GM10266 (cell line): ENCODE measurements around the gene RNF213.

ENCODE experiments used
- DNase-seq: peaks from one replicate; pipeline ENCODE4 v3.0.0; 2012; ENCODE audit errors: extremely low spot score
- TF ChIP-seq, protein P1 (sequence below): IDR thresholded peaks from 2 replicates; pipeline ENCODE4 v1.5.1; 2012; ENCODE audit warnings: mild to moderate bottlenecking, low read depth; ENCODE audit not compliant: control insufficient read depth, insufficient read depth; ENCODE audit errors: missing control alignments

RNF213 gene

GRCh38 chr17:80371196-80371595 lies 110.5 kb downstream of the RNF213 start:
- DNase-seq = no peak
- TF ChIP-seq, protein P1, sequence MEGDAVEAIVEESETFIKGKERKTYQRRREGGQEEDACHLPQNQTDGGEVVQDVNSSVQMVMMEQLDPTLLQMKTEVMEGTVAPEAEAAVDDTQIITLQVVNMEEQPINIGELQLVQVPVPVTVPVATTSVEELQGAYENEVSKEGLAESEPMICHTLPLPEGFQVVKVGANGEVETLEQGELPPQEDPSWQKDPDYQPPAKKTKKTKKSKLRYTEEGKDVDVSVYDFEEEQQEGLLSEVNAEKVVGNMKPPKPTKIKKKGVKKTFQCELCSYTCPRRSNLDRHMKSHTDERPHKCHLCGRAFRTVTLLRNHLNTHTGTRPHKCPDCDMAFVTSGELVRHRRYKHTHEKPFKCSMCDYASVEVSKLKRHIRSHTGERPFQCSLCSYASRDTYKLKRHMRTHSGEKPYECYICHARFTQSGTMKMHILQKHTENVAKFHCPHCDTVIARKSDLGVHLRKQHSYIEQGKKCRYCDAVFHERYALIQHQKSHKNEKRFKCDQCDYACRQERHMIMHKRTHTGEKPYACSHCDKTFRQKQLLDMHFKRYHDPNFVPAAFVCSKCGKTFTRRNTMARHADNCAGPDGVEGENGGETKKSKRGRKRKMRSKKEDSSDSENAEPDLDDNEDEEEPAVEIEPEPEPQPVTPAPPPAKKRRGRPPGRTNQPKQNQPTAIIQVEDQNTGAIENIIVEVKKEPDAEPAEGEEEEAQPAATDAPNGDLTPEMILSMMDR = no peak

DNA sequence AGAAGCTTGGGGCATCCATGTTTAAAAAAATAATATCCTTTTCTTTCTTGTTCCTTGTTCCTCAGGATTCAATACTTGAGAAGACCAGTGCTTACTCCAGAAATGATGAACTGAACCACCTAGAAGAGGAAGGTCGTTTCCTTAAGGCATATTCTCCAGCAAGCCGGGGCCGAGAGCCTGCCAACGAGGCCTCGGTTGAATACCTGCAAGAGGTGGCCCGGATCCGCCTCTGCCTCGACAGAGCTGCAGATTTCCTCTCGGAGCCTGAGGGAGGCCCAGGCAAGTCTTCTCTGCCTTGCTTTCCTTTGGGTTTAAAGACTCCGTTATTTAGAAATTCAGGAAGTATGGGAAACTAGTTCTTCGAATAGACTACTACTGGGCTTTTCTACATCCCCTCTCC lies 111.8 kb downstream of the RNF213 start:
- TF ChIP-seq, protein P1 = no peak
- no peak for DNase-seq

- DNase-seq = no peak
- TF ChIP-seq, protein P1 = no peak
These were observed 112.4 kb downstream of the RNF213 start for GRCh38 chr17:80372922-80373570.

GRCh38 chr17:80374039-80374731 lies 113.5 kb downstream of the RNF213 start:
- DNase-seq = no peak

DNA sequence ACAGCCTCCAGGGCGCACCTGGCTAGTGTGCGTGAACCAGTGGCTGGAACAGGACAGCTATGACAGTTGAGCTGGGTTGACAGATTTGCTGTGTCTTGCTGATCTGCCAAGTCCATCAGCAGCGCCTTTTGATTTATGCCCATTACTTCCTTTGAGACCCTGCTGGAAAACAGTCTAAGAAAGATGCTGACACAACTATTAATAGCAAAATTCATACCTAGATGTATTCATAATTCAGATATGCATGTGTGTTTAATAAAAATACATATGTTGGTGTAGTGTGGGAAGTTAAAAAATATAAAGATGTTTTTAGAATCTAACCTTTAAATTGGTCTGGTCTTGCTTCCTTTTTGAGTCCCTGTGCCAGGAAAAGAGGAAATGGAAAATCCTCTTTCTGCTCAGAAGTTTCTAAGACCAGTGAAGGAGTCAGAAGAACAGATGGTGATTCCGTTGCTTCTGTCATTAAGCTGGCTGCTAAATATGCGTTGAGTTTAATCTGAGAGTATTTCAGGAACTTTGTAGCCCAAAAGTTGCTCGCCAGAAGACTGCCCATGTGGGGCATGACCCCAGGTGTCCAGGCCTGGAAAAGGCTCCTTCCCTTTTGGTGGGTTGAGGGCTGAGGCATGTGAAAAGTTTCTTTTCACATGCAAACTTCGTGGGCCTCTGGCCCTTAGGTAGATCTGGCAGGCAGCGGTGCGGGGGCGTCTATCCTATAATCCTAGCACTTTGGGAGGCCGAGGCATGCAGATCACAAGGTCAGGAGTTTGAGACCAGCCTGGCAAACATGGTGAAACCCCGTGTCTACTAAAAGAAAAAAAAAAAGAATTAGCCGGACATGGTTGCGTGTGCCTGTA lies 114.3 kb downstream of the RNF213 start:
- DNase-seq = no peak
- TF ChIP-seq, protein P1 = no peak

More at GRCh38 chr17:80374039-80374731, 113.5 kb downstream of the RNF213 start:
- TF ChIP-seq, protein P1 = no peak

GRCh38 chr17:80376531-80376930 lies 115.9 kb downstream of the RNF213 start:
- TF ChIP-seq, protein P1 = no peak
- no peak for DNase-seq

- no peak for DNase-seq
These were observed 117.1 kb downstream of the RNF213 start for GRCh38 chr17:80377798-80378197.

More at GRCh38 chr17:80377798-80378197, 117.1 kb downstream of the RNF213 start:
- TF ChIP-seq, protein P1 = no peak
